Activated effector memory CD4-positive, alpha-beta T cell treated with Interleukin-2 at 50 U/mL for 16 hours (primary cell): ENCODE measurements around the gene SYNDIG1.

Experiments used
- DNase-seq: peaks from one replicate; pipeline ENCODE4 v3.0.0-alpha.2; 2020

The SYNDIG1 gene

GRCh38 chr20:24473435-24474223, 4.2 kb downstream of the SYNDIG1 start:
- no peak for DNase-seq

GRCh38 chr20:24477831-24478547, 8.6 kb downstream of the SYNDIG1 start:
- DNase-seq: no peak

- no peak for DNase-seq
Observed at GRCh38 chr20:24478584-24478983, 9.2 kb downstream of the SYNDIG1 start.

GRCh38 chr20:24479106-24479505, 9.7 kb downstream of the SYNDIG1 start:
- no peak for DNase-seq

- no peak for DNase-seq
Observed at GRCh38 chr20:24479595-24479994, 10.2 kb downstream of the SYNDIG1 start.

GRCh38 chr20:24480509-24480908, 11.1 kb downstream of the SYNDIG1 start:
- DNase-seq: no peak

GRCh38 chr20:24481173-24481572, 11.7 kb downstream of the SYNDIG1 start:
- no peak for DNase-seq

GRCh38 chr20:24483435-24484080, 14.1 kb downstream of the SYNDIG1 start:
- no peak for DNase-seq

GRCh38 chr20:24484081-24484450, 14.6 kb downstream of the SYNDIG1 start:
- no peak for DNase-seq

- no peak for DNase-seq
Observed at GRCh38 chr20:24485981-24486380, 16.6 kb downstream of the SYNDIG1 start.

- DNase-seq: no peak
Observed at GRCh38 chr20:24487240-24487639, 17.8 kb downstream of the SYNDIG1 start.

- DNase-seq: no peak
Observed at GRCh38 chr20:24487648-24488047, 18.2 kb downstream of the SYNDIG1 start.

GRCh38 chr20:24488064-24488799, 18.8 kb downstream of the SYNDIG1 start:
- no peak for DNase-seq

- no peak for DNase-seq
Observed at GRCh38 chr20:24488800-24489175, 19.4 kb downstream of the SYNDIG1 start.

- DNase-seq: no peak
Observed at GRCh38 chr20:24489193-24489592, 19.8 kb downstream of the SYNDIG1 start.

GRCh38 chr20:24489631-24490260, 20.3 kb downstream of the SYNDIG1 start:
- DNase-seq: no peak

- DNase-seq: no peak
Observed at GRCh38 chr20:24490598-24490997, 21.2 kb downstream of the SYNDIG1 start.

GRCh38 chr20:24491041-24491756, 21.8 kb downstream of the SYNDIG1 start:
- no peak for DNase-seq

GRCh38 chr20:24492031-24492607, 22.7 kb downstream of the SYNDIG1 start:
- no peak for DNase-seq

- DNase-seq: no peak
Observed at GRCh38 chr20:24492698-24493097, 23.3 kb downstream of the SYNDIG1 start.

GRCh38 chr20:24493181-24493580, 23.8 kb downstream of the SYNDIG1 start:
- DNase-seq: no peak
